K562 (cell line): ENCODE data around the gene TSGA10IP. TPM values are rescaled to one million over a fixed set of nuclear protein-coding genes. Genes with fewer than 3 reads are reported as not detected.

ENCODE experiments used
- CBX2 ChIP-seq: fragments of 200-600 bp; sonication (generic); IDR thresholded peaks from one replicate; pipeline ENCODE4 v1.6.1; 2012; ENCODE audit warnings: mild to moderate bottlenecking, low read length, inconsistent platforms; ENCODE audit not compliant: insufficient read depth, poor library complexity, severe bottlenecking
- HNRNPLL ChIP-seq: fragments of 200-400 bp; formaldehyde crosslinking; IDR thresholded peaks from 2 replicates; pipeline ENCODE4 v1.6.1; 2017; ENCODE audit warnings: low read length, low read depth, mild to moderate bottlenecking; ENCODE audit not compliant: poor library complexity, severe bottlenecking
- IFI16 ChIP-seq: fragments of 250-450 bp; sonication (Bioruptor Pico); IDR thresholded peaks from 2 replicates; pipeline ENCODE4 v2.1.2; 2022; ENCODE audit warnings: mild to moderate bottlenecking, inconsistent platforms
- KAT7 ChIP-seq: sonication (generic); formaldehyde crosslinking; IDR thresholded peaks from 2 replicates; pipeline ENCODE4 v1.8.0; 2022; ENCODE audit warnings: missing genetic modification reagents, mild to moderate bottlenecking, borderline replicate concordance
- MAFF ChIP-seq: IDR thresholded peaks from 2 replicates; pipeline ENCODE4 v1.6.1; 2012; ENCODE audit warnings: low read length, improper control_type of control experiment
- MXI1 ChIP-seq: IDR thresholded peaks from 2 replicates; pipeline ENCODE4 v1.6.1; 2011; ENCODE audit warnings: low read depth, mild to moderate bottlenecking, improper control_type of control experiment, low read length
- POLR2G ChIP-seq: fragments of 200-400 bp; formaldehyde crosslinking; IDR thresholded peaks from 2 replicates; pipeline ENCODE4 v1.6.1; 2017; ENCODE audit warnings: low read depth, mild to moderate bottlenecking, antibody characterized with exemption, low read length, moderate library complexity
- ZFP1 ChIP-seq: fragments of 450-650 bp; formaldehyde crosslinking; IDR thresholded peaks from 2 replicates; pipeline ENCODE4 v1.4.0; 2020; ENCODE audit warnings: mild to moderate bottlenecking, mixed read lengths
- ZNF445 ChIP-seq: fragments of 250-450 bp; sonication (Bioruptor Pico); IDR thresholded peaks from 2 replicates; pipeline ENCODE4 v1.4.0; 2020; ENCODE audit warnings: low read depth, mild to moderate bottlenecking, moderate library complexity
- ZNF696 ChIP-seq: fragments of 250-450 bp; sonication (Bioruptor Pico); conservative IDR thresholded peaks from 2 replicates; pipeline ENCODE4 v1.4.0; 2020; ENCODE audit warnings: mild to moderate bottlenecking, moderate library complexity
- ZNF764 ChIP-seq: fragments of 250-450 bp; sonication (Bioruptor Pico); IDR thresholded peaks from 2 replicates; pipeline ENCODE4 v1.4.0; 2020; ENCODE audit warnings: low read depth, mild to moderate bottlenecking, moderate library complexity
- polyA plus RNA-seq, 8 experiments: library from polyadenylated mRNA; depleted of rRNA in 4 of 8; stranded (reverse) in 5 of 8; unstranded in 3 of 8; fragments of >200 nt; fragmentation: Nextera tagmentation in 2 of 8; fragmentation: Illumina TruSeq in 1 of 8; extraction: Ambion mirVana in 2 of 8; extraction: Trizol in 1 of 8; gene quantifications; 2 replicates each; pipeline versions ENCODE4 v1.2.1 to v1.2.3, GENCODE V29; 2011 to 2014; ENCODE audit warnings: inconsistent platforms in 1 of 8, missing spikeins in 1 of 8
- total RNA-seq, 7 experiments: library from RNA; depleted of rRNA in 6 of 7; stranded (reverse); fragments of >200 nt in 6 of 7; fragmentation: Illumina TruSeq in 2 of 7; extraction: Trizol in 2 of 7; gene quantifications; 2 replicates each; pipeline versions ENCODE4 v1.2.1 to v1.2.3, GENCODE V29; 2011 to 2021; ENCODE audit warnings: low replicate concordance in 1 of 7
- TF ChIP-seq, protein P1 (sequence below): sonication (generic); formaldehyde crosslinking; IDR thresholded peaks from 2 replicates; pipeline ENCODE4 v1.8.0; 2022; ENCODE audit warnings: mild to moderate bottlenecking, low read depth, missing genetic modification reagents
- TF ChIP-seq, protein P2 (sequence below): fragments of 250-450 bp; sonication (Bioruptor Pico); IDR thresholded peaks from 2 replicates; pipeline ENCODE4 v1.5.0; 2021; ENCODE audit warnings: mild to moderate bottlenecking, borderline replicate concordance
- TF ChIP-seq, protein P3 (sequence below): sonication (generic); formaldehyde crosslinking; IDR thresholded peaks from 2 replicates; pipeline ENCODE4 v1.8.0; 2023; ENCODE audit warnings: mild to moderate bottlenecking, missing genetic modification reagents
- TF ChIP-seq, protein P4 (sequence below): fragments of 450-650 bp; IDR thresholded peaks from 2 replicates; pipeline ENCODE4 v1.7.0; 2016; ENCODE audit warnings: borderline replicate concordance
- TF ChIP-seq, protein P5 (sequence below): sonication (generic); formaldehyde crosslinking; IDR thresholded peaks from 2 replicates; pipeline ENCODE4 v1.8.1; 2022; ENCODE audit warnings: missing genetic modification reagents

TSGA10IP gene
- total and polyA plus RNA-seq, 9 of the 15 experiments (the other 6 are each of a cell fraction or from before 2014, with no cell fraction given): not detected

DNA sequence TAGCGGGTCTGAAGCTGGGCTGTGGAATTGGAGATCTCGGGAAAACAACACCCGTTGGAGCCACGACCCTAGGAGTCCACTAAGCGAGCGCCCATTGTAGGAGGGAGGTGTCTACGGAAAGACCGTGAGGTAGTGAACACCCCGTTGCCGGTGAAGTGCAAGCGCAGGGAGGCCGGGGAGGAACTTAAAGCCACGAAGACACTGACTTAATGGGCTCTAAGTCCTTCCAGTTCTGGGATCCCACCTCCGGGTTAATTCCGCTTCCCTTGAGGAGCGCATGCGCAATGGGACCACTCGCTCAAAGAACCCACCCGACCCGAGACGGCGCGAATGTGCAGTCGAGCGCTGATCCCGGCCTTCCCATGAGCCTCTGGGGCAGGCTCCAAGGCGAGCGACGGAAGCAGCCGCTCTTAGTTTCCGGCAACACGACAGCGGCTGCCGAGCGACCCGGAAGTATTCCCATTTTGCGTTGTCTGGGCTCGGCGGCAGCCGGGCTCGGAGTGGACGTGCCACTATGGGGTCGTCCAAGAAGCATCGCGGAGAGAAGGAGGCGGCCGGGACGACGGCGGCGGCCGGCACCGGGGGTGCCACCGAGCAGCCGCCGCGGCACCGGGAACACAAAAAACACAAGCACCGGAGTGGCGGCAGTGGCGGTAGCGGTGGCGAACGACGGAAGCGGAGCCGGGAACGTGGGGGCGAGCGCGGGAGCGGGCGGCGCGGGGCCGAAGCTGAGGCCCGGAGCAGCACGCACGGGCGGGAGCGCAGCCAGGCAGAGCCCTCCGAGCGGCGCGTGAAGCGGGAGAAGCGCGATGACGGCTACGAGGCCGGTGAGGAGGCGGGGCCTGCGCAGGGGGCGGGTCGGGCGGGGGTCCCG, 16.2 kb downstream of the TSGA10IP start, which contains the start of gene SART1 (continued):
- TF ChIP-seq, protein P1, sequence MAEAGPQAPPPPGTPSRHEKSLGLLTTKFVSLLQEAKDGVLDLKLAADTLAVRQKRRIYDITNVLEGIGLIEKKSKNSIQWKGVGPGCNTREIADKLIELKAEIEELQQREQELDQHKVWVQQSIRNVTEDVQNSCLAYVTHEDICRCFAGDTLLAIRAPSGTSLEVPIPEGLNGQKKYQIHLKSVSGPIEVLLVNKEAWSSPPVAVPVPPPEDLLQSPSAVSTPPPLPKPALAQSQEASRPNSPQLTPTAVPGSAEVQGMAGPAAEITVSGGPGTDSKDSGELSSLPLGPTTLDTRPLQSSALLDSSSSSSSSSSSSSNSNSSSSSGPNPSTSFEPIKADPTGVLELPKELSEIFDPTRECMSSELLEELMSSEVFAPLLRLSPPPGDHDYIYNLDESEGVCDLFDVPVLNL: 0 out of 2 replicates have a peak, but pooled peaks have one; percentile 38
- TF ChIP-seq, protein P2, sequence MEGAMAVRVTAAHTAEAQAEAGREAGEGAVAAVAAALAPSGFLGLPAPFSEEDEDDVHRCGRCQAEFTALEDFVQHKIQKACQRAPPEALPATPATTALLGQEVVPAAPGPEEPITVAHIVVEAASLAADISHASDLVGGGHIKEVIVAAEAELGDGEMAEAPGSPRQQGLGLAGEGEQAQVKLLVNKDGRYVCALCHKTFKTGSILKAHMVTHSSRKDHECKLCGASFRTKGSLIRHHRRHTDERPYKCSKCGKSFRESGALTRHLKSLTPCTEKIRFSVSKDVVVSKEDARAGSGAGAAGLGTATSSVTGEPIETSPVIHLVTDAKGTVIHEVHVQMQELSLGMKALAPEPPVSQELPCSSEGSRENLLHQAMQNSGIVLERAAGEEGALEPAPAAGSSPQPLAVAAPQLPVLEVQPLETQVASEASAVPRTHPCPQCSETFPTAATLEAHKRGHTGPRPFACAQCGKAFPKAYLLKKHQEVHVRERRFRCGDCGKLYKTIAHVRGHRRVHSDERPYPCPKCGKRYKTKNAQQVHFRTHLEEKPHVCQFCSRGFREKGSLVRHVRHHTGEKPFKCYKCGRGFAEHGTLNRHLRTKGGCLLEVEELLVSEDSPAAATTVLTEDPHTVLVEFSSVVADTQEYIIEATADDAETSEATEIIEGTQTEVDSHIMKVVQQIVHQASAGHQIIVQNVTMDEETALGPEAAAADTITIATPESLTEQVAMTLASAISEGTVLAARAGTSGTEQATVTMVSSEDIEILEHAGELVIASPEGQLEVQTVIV (CRISPR knock-in tag): peak; percentile 65; the same call in 1 of the 2 replicates
- TF ChIP-seq ZFP1 (CRISPR knock-in tag) (0 out of 2 replicates have a peak, but pooled peaks have one; percentile 31), MAFF (no peak), KAT7 (CRISPR knock-in tag) (peak; percentile 92; the same call in 1 of the 2 replicates), HNRNPLL (peak; percentile 84), ZNF764 (no peak), POLR2G (peak; percentile 98), ZNF696 (CRISPR knock-in tag) (no peak), CBX2 (no peak), ZNF445 (CRISPR knock-in tag) (no peak), MXI1 (0 out of 2 replicates have a peak, but pooled peaks have one; percentile 36), IFI16 (no peak)
- TF ChIP-seq, protein P3, sequence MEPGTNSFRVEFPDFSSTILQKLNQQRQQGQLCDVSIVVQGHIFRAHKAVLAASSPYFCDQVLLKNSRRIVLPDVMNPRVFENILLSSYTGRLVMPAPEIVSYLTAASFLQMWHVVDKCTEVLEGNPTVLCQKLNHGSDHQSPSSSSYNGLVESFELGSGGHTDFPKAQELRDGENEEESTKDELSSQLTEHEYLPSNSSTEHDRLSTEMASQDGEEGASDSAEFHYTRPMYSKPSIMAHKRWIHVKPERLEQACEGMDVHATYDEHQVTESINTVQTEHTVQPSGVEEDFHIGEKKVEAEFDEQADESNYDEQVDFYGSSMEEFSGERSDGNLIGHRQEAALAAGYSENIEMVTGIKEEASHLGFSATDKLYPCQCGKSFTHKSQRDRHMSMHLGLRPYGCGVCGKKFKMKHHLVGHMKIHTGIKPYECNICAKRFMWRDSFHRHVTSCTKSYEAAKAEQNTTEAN (CRISPR knock-in tag): no peak
- TF ChIP-seq, protein P4, sequence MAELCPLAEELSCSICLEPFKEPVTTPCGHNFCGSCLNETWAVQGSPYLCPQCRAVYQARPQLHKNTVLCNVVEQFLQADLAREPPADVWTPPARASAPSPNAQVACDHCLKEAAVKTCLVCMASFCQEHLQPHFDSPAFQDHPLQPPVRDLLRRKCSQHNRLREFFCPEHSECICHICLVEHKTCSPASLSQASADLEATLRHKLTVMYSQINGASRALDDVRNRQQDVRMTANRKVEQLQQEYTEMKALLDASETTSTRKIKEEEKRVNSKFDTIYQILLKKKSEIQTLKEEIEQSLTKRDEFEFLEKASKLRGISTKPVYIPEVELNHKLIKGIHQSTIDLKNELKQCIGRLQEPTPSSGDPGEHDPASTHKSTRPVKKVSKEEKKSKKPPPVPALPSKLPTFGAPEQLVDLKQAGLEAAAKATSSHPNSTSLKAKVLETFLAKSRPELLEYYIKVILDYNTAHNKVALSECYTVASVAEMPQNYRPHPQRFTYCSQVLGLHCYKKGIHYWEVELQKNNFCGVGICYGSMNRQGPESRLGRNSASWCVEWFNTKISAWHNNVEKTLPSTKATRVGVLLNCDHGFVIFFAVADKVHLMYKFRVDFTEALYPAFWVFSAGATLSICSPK: peak; percentile 83; the same call in 1 of the 2 replicates
- TF ChIP-seq, protein P5, sequence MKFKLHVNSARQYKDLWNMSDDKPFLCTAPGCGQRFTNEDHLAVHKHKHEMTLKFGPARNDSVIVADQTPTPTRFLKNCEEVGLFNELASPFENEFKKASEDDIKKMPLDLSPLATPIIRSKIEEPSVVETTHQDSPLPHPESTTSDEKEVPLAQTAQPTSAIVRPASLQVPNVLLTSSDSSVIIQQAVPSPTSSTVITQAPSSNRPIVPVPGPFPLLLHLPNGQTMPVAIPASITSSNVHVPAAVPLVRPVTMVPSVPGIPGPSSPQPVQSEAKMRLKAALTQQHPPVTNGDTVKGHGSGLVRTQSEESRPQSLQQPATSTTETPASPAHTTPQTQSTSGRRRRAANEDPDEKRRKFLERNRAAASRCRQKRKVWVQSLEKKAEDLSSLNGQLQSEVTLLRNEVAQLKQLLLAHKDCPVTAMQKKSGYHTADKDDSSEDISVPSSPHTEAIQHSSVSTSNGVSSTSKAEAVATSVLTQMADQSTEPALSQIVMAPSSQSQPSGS (CRISPR knock-in tag): no peak
